Measurements from ENCODE around the gene GGT6.

Gene GGT6

GRCh38 chr17:4584101-4584916 lies 23.9 kb upstream of the GGT6 start, which contains the start of gene SMTNL2:
Gene SMTNL2, plus strand, starts transcription at chr17:4584529. Its CDS starts 77 bp downstream, at chr17:4584606.
- Mint-ChIP-seq H3K36me3 (ENCODE audit: low read depth) (no peaks in the 10 kb centered on the region), H3K9me3 (no peaks in the 10 kb centered on the region), H3K4me3 (peak within 1 kb of the TSS; percentile 89), H3K4me1 (peaks cover 85% of the 10 kb centered on the region), H3K27me3 (ENCODE audit: low read depth, poor library complexity) (peaks cover 54% of the 10 kb centered on the region), H3K27ac (no peak within 1 kb of the TSS)
- no peak for TF ChIP-seq CTCF (IDR thresholded peaks at IDR 0.05)
- DNase-seq, result peak; percentile 84

- Mint-ChIP-seq H3K27me3 (ENCODE audit: low read depth, poor library complexity) (peaks cover 53% of the 10 kb centered on the region), H3K4me3 (peak overlapping the region; percentile 89)
Observed at GRCh38 chr17:4583782-4584100, 23.4 kb upstream of the GGT6 start.

GRCh38 chr17:4583206-4583605 lies 22.8 kb upstream of the GGT6 start:
- peak overlapping the region; percentile 89 for H3K4me3 Mint-ChIP-seq
- no peak for TF ChIP-seq CTCF (IDR thresholded peaks at IDR 0.05)
- no peaks in the 10 kb centered on the region for H3K36me3 Mint-ChIP-seq (ENCODE audit: low read depth)
- H3K27me3 Mint-ChIP-seq (ENCODE audit: low read depth, poor library complexity), result peaks cover 53% of the 10 kb centered on the region
- H3K4me1 Mint-ChIP-seq, result peaks cover 74% of the 10 kb centered on the region
- no peak for DNase-seq
- no peaks in the 10 kb centered on the region for H3K9me3 Mint-ChIP-seq
- no peak overlapping the region for H3K27ac Mint-ChIP-seq

More at GRCh38 chr17:4583782-4584100, 23.4 kb upstream of the GGT6 start:
- TF ChIP-seq CTCF (IDR thresholded peaks at IDR 0.05), result peak; percentile 53
- Mint-ChIP-seq H3K4me1 (peaks cover 80% of the 10 kb centered on the region), H3K9me3 (no peaks in the 10 kb centered on the region), H3K27ac (no peak overlapping the region), H3K36me3 (ENCODE audit: low read depth) (no peaks in the 10 kb centered on the region)
- DNase-seq, result peak; percentile 55

GRCh38 chr17:4582691-4583090 lies 22.3 kb upstream of the GGT6 start:
- H3K9me3 Mint-ChIP-seq, result peaks cover 3% of the 10 kb centered on the region
- H3K4me3 Mint-ChIP-seq, result peak overlapping the region; percentile 89
- H3K27me3 Mint-ChIP-seq (ENCODE audit: low read depth, poor library complexity), result peaks cover 51% of the 10 kb centered on the region
- no peak for DNase-seq
- no peaks in the 10 kb centered on the region for H3K36me3 Mint-ChIP-seq (ENCODE audit: low read depth)
- H3K4me1 Mint-ChIP-seq, result peaks cover 74% of the 10 kb centered on the region
- no peak overlapping the region for H3K27ac Mint-ChIP-seq
- TF ChIP-seq CTCF (IDR thresholded peaks at IDR 0.05), result no peak

- Mint-ChIP-seq H3K27ac (no peak overlapping the region), H3K9me3 (peaks cover 4% of the 10 kb centered on the region), H3K36me3 (ENCODE audit: low read depth) (no peaks in the 10 kb centered on the region), H3K4me1 (peaks cover 78% of the 10 kb centered on the region), H3K4me3 (no peak overlapping the region), H3K27me3 (ENCODE audit: low read depth, poor library complexity) (peaks cover 45% of the 10 kb centered on the region)
- TF ChIP-seq CTCF (IDR thresholded peaks at IDR 0.05), result no peak
- no peak for DNase-seq
Observed at GRCh38 chr17:4582101-4582501, 21.7 kb upstream of the GGT6 start.

GRCh38 chr17:4580291-4580690 lies 19.9 kb upstream of the GGT6 start:
- H3K4me1 Mint-ChIP-seq, result peaks cover 79% of the 10 kb centered on the region
- H3K36me3 Mint-ChIP-seq (ENCODE audit: low read depth), result no peaks in the 10 kb centered on the region
- H3K4me3 Mint-ChIP-seq, result no peak overlapping the region
- DNase-seq, result no peak
- peak overlapping the region; percentile 39 for H3K27ac Mint-ChIP-seq
- peaks cover 4% of the 10 kb centered on the region for H3K9me3 Mint-ChIP-seq
- peaks cover 31% of the 10 kb centered on the region for H3K27me3 Mint-ChIP-seq (ENCODE audit: low read depth, poor library complexity)
- TF ChIP-seq CTCF (IDR thresholded peaks at IDR 0.05), result no peak
